IPS-15b (cell line): ENCODE data around the gene SMOC1.

Experiments used
- H3K27me3 ChIP-seq: one replicate; pipeline ENCODE4 v1.6.1; 2013; ENCODE audit warnings: low read length; ENCODE audit not compliant: control insufficient read depth, insufficient read depth
- H3K36me3 ChIP-seq: one replicate; pipeline ENCODE4 v1.6.1; 2013; ENCODE audit warnings: low read length; ENCODE audit not compliant: control insufficient read depth, insufficient read depth
- H3K4me1 ChIP-seq: one replicate; pipeline ENCODE4 v1.6.1; 2013; ENCODE audit warnings: mild to moderate bottlenecking, low read length; ENCODE audit not compliant: control insufficient read depth, insufficient read depth
- H3K4me3 ChIP-seq: one replicate; pipeline ENCODE4 v1.5.1; 2013; ENCODE audit warnings: low read depth, low read length
- H3K9ac ChIP-seq: one replicate; pipeline ENCODE4 v1.6.1; 2013; ENCODE audit warnings: low read depth, mild to moderate bottlenecking, low read length
- H3K9me3 ChIP-seq: one replicate; pipeline ENCODE4 v1.6.1; 2013; ENCODE audit warnings: mild to moderate bottlenecking, low read length; ENCODE audit not compliant: control insufficient read depth, insufficient read depth

Gene SMOC1

DNA sequence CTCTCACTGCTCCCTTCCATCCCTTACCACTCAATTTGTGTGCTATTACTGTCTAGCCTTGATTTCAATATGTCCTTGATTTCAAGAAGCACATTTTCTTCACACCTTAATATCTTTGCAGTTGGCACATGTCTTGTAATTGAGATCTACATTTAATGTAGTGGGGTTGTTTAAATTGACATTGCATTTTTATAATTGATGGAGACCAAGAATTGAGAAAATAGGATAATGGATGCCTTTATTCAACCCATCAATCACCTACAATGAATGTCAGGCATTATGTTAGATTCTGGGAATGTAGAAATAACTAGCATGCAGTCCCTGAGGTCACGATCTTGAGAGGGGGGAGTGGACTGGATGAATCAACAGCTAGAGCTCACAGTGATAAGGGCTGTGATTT is 94.6 kb downstream of the SMOC1 start:
- Histone ChIP-seq H3K27me3 (no peaks in the 10 kb centered on the region), H3K9me3 (no peaks in the 10 kb centered on the region), H3K9ac (no peak overlapping the region), H3K4me1 (no peaks in the 10 kb centered on the region), H3K4me3 (no peak overlapping the region), H3K36me3 (no peaks in the 10 kb centered on the region)

DNA sequence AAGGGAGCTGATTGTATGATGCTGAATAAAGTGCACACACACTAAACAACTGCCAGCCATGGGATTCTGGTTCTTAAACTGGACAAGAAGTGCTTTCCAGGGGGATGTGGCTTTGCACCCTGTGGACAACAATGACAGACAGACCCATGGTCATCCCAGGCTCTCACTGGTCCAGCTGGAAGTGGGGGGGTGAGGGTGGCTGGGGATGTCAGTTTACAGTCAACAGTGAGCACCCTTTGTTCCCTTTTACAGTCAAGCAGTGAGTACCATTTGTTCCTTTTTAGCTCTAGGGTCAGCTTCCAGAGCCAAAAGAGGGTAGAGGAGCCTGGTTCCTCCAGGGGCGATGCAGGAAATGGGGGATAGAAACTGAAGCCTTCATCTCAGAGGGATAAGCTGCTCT is 100.7 kb downstream of the SMOC1 start:
- Histone ChIP-seq H3K9me3 (no peaks in the 10 kb centered on the region), H3K36me3 (no peaks in the 10 kb centered on the region), H3K4me3 (no peak overlapping the region)

DNA sequence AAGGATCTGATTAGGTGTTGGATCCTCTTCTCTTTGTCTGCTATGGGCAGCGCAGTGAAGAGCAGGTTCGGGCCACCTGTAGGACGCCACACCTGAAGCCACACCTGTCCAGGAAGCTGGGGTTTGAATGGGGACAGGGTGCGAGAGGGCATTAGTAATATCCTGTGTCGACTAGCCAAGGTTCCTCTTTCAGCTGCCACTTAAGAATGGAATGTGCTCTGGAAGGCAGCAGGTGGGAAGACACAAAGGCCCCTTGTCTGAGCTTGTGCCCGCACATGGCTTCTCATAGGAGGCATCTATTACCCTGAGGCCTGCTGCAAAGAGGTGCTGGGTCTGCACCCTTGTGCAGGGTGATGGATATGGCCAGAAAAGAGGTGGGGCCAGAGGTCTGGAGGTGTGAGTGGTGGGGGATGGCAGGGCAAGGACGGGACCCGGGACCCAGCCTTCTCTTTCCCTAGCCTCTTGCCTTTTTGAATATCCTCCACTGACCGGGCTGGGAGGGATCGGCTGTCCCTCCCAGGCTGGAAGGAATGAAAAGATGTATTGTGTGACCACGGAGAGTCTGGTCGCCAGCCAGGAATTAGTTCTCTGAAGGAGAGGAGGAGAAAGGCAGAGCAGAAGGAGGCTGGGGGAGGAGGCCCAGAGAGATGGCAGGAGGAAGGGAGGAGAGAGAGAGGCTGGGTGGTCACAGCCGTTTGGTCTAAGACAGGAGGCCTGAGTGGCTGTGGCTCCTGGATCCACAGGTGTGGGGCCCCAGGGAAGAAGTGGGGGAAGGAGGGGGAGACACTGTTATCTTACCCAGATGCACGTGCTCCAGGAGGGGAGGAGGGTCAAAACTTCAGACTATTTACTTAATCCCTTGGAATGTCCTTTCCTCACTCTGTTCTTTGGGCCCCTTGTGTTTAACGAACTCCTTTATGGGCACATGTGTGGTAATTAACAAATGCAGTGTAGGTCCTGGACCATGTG is 101.5 kb downstream of the SMOC1 start:
- Histone ChIP-seq H3K36me3 (no peaks in the 10 kb centered on the region), H3K9me3 (no peaks in the 10 kb centered on the region), H3K27me3 (no peaks in the 10 kb centered on the region), H3K4me3 (no peak overlapping the region), H3K9ac (no peak overlapping the region), H3K4me1 (no peaks in the 10 kb centered on the region)

More for the DNA sequence above, 100.7 kb downstream of the SMOC1 start:
- Histone ChIP-seq H3K4me1 (no peaks in the 10 kb centered on the region), H3K9ac (no peak overlapping the region), H3K27me3 (no peaks in the 10 kb centered on the region)

DNA sequence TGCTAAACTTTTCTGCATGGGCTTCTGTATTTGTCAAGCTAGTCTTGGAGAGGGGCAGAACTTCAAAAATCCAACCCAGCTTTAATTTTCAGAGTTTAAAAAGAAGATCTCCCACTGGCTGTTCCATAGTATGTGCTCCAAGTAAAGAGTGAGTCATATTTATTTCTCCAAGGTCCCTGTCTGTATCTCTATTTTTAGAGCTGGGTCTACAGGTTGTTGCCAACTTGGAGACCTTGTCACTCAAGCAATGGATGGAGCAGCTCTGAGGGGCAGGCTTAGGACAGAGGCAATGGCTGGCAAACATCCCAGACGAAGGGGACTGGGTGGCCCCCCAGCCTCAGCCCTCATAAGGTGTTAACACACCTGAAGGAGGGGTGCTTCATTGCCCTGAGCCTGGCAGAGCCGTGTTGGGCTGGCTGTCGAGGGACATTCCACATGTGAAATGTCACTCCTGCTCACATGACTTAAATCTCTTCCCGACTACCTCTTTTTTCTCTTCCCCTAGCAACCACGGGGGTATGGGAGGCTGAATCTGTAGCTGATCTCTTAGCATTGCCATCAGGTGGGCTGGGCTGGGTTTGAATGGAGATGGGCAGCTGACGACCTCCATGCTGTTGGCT is 103.1 kb downstream of the SMOC1 start:
- Histone ChIP-seq H3K9me3 (no peaks in the 10 kb centered on the region), H3K4me1 (peaks cover 4% of the 10 kb centered on the region), H3K4me3 (no peak overlapping the region), H3K36me3 (no peaks in the 10 kb centered on the region), H3K9ac (no peak overlapping the region), H3K27me3 (no peaks in the 10 kb centered on the region)

DNA sequence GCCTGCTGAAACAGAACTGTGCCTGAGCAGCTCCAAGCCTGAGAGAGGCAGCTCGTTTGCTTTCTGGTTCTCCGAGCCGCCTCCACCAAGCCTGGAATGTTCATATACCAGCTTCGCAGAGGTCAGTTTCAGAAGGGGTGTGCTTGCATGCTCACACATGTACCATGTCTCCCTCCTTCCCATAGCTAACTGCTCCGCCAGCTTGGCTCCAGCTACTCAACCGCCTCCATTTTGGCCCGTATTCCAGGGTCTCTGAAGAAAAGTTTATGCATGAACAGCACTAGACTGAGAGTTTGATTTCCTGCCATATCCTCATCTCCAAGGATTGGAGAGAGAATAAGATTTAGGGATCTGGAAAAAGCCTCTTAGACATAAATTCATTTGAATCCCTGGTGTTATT is 103.7 kb downstream of the SMOC1 start:
- Histone ChIP-seq H3K9me3 (no peaks in the 10 kb centered on the region), H3K27me3 (no peaks in the 10 kb centered on the region), H3K4me3 (no peak overlapping the region), H3K36me3 (no peaks in the 10 kb centered on the region), H3K4me1 (peaks cover 8% of the 10 kb centered on the region), H3K9ac (no peak overlapping the region)

DNA sequence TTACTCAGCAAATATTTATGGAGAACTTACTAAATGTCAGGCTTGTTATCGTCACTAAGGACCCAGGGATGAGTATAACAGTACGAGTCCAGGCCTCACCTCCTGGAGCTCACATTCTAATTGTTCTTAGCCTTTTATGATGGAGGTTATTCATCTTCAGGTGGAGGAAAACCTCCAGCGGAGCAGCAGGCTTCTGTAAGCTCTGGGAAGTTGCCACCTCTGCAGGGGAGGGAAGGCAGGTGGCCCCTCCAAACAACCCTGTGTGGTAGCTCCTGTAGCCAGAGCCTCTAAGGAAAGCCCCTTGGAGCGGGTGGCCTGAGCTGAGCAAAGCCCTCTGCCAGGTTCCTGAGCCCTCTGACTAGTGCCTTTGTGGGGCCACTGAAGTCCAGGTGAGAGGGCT is 104.1 kb downstream of the SMOC1 start:
- Histone ChIP-seq H3K9ac (no peak overlapping the region), H3K4me3 (no peak overlapping the region), H3K27me3 (no peaks in the 10 kb centered on the region)

DNA sequence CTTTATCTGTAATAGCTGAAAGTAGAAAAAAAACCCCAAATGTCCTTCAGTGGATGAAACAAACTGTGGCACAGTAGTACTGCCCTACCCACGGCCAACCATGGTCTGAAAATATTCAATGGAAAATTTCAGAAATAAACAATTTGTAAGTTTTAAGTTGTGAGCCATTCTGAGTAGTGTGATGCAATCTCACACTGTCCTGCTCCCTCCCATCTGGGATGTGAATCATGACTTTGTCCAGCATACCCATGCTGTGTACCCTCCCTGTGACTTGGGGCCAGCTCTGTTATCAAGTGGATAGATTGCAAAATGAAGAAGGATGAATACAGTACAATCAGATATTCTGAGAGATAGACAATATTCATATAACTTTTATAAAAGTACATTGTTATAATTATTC is 106.2 kb downstream of the SMOC1 start:
- H3K27me3 ChIP-seq = no peaks in the 10 kb centered on the region
- no peak overlapping the region for H3K9ac ChIP-seq
- H3K4me1 ChIP-seq = peaks cover 8% of the 10 kb centered on the region
- no peaks in the 10 kb centered on the region for H3K36me3 ChIP-seq
- H3K4me3 ChIP-seq = no peak overlapping the region
- H3K9me3 ChIP-seq = no peaks in the 10 kb centered on the region

More for the DNA sequence above, 104.1 kb downstream of the SMOC1 start:
- Histone ChIP-seq H3K36me3 (no peaks in the 10 kb centered on the region), H3K4me1 (peaks cover 8% of the 10 kb centered on the region), H3K9me3 (no peaks in the 10 kb centered on the region)

DNA sequence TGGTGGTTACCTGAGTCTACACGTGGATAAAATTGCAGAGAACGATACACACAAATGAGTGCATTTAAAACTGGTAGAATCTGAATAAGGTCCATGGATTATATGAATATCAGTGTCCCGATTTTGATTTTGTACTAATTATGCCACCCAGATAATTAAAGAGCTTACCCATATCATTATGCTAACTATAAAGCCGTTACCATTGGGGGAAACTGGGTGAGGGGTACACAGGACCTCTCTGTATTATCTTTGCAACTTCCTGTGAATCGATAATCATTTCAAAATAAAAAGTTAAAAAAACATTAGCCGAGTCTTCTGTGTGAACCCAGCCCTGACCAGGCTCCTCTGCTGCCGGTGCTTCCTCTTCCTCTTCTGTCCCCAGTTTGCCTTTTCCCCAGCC is 107.1 kb downstream of the SMOC1 start:
- Histone ChIP-seq H3K36me3 (no peaks in the 10 kb centered on the region), H3K9ac (no peak overlapping the region), H3K9me3 (no peaks in the 10 kb centered on the region), H3K27me3 (no peaks in the 10 kb centered on the region), H3K4me1 (peaks cover 8% of the 10 kb centered on the region), H3K4me3 (no peak overlapping the region)

DNA sequence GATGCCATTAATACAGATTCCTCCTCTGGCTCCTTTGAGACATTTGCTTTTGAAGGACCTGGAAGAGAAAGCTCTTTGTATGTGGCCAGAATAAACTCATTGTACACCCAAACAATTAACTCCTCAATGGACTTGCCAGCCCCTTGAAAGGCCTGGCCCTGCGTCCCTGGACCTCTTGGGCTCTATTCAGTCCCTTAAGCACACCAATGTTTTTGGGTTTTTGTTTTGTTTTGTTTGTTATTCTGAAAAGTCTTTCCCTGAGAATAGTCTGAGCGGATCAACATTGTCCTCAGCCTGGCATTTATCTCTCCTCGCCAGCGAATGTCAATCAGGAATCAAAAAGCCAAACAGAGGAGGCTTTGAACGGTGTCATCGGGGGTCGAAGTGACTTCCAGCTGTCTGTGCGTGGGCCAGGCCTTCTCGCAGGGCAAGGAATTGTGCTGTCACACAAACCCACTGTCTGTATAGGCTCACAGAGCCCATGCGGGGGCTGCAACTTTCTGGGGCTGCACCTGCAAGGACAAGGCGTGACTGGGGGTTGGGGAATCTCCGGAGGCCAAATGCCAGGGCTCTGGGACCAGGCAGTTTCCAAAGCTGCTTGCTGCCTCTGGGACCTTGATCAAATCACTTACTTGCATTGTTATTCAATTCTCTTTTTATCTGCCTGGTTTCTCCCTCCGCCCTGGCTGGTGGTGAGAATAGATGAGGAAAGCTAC is 108.3 kb downstream of the SMOC1 start:
- H3K9me3 ChIP-seq = no peaks in the 10 kb centered on the region
- H3K4me3 ChIP-seq = no peak overlapping the region
- no peaks in the 10 kb centered on the region for H3K27me3 ChIP-seq
- peaks cover 8% of the 10 kb centered on the region for H3K4me1 ChIP-seq
- no peaks in the 10 kb centered on the region for H3K36me3 ChIP-seq
- H3K9ac ChIP-seq = no peak overlapping the region

DNA sequence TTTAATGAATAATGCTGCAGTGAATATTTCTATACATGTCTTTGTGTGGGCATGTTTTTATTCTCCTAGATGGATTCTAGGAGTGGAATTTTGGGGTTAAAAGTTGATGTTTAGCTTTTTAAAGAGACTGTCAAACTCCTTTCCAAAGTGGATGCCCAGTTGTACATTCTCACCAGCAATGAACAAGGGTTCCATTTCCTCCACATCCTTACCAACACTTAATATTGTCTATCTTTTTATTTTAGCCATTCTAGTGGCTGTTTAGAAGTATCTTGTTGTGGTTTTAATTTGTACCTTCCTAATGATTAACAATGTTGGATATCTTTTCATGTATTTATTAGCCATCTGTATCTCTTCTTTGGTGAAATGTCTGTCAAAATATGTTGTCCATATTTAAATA is 109.8 kb downstream of the SMOC1 start:
- Histone ChIP-seq H3K4me1 (peaks cover 8% of the 10 kb centered on the region), H3K9ac (no peak overlapping the region), H3K4me3 (no peak overlapping the region), H3K27me3 (no peaks in the 10 kb centered on the region), H3K9me3 (no peaks in the 10 kb centered on the region), H3K36me3 (no peaks in the 10 kb centered on the region)

DNA sequence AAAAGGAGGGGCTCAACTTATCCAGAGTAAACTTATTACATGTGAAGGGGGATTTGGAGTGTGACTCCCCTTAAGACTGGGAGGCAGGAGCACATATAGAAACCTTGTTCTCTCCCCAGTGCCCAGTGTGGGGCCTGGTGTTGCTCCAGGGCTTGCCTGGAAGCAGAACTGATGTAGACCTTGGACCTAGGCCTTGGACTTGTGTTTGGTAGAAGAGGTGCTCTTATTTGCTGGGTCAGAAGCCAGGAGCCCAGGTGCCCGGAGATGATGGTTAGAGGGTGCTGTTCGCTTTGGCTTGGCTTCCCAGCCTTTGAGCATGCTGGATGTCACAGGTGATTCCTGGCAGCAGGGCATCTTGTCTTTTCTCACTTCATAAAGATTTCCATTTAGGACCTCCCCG is 110.4 kb downstream of the SMOC1 start:
- Histone ChIP-seq H3K36me3 (no peaks in the 10 kb centered on the region), H3K4me3 (no peak overlapping the region), H3K27me3 (no peaks in the 10 kb centered on the region), H3K9me3 (no peaks in the 10 kb centered on the region), H3K9ac (no peak overlapping the region), H3K4me1 (peaks cover 8% of the 10 kb centered on the region)
